ENCODE results near the gene SERPINB6. TPM values are rescaled to one million over a fixed set of nuclear protein-coding genes. Genes with fewer than 3 reads are reported as not detected.

Gene SERPINB6
- total and polyA plus RNA-seq, 9 of the 15 experiments (the other 6 are each of a cell fraction or from before 2014, with no cell fraction given) = 86.6 to 211 (median 143) TPM

GRCh38 chr6:2970753-2971419, 481 bp downstream of the SERPINB6 start (continued):
- TF ChIP-seq, protein P1, sequence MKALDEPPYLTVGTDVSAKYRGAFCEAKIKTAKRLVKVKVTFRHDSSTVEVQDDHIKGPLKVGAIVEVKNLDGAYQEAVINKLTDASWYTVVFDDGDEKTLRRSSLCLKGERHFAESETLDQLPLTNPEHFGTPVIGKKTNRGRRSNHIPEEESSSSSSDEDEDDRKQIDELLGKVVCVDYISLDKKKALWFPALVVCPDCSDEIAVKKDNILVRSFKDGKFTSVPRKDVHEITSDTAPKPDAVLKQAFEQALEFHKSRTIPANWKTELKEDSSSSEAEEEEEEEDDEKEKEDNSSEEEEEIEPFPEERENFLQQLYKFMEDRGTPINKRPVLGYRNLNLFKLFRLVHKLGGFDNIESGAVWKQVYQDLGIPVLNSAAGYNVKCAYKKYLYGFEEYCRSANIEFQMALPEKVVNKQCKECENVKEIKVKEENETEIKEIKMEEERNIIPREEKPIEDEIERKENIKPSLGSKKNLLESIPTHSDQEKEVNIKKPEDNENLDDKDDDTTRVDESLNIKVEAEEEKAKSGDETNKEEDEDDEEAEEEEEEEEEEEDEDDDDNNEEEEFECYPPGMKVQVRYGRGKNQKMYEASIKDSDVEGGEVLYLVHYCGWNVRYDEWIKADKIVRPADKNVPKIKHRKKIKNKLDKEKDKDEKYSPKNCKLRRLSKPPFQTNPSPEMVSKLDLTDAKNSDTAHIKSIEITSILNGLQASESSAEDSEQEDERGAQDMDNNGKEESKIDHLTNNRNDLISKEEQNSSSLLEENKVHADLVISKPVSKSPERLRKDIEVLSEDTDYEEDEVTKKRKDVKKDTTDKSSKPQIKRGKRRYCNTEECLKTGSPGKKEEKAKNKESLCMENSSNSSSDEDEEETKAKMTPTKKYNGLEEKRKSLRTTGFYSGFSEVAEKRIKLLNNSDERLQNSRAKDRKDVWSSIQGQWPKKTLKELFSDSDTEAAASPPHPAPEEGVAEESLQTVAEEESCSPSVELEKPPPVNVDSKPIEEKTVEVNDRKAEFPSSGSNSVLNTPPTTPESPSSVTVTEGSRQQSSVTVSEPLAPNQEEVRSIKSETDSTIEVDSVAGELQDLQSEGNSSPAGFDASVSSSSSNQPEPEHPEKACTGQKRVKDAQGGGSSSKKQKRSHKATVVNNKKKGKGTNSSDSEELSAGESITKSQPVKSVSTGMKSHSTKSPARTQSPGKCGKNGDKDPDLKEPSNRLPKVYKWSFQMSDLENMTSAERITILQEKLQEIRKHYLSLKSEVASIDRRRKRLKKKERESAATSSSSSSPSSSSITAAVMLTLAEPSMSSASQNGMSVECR (CRISPR knock-in tag; IDR thresholded peaks at IDR 0.05) = 0 out of 2 replicates have a peak, but pooled peaks have one; percentile 25
- TF ChIP-seq KAT7 (CRISPR knock-in tag; IDR thresholded peaks at IDR 0.05; ENCODE audit: borderline replicate concordance) (no peak), ZNF764 (CRISPR knock-in tag; IDR thresholded peaks at IDR 0.05; ENCODE audit: low read depth) (no peak), BACH1 (tag; IDR thresholded peaks at IDR 0.05) (no peak), RBM15 (IDR thresholded peaks at IDR 0.05; ENCODE audit: insufficient read depth, low read length) (no peak), ZNF699 (CRISPR knock-in tag; IDR thresholded peaks at IDR 0.05; ENCODE audit: insufficient replicate concordance) (no peak), EZH2 (IDR thresholded peaks at IDR 0.05; ENCODE audit: borderline replicate concordance, low read depth, low read length) (no peak), CBX1 (IDR thresholded peaks at IDR 0.05; ENCODE audit: low read depth) (peak; percentile 36; the same call in 1 of the 2 replicates), SMC3 (conservative IDR thresholded peaks at IDR 0.05; ENCODE audit: insufficient read depth, low read depth, low read length) (no peak), SMARCA4 (IDR thresholded peaks at IDR 0.05) (no peak)
- TF ChIP-seq, protein P2, sequence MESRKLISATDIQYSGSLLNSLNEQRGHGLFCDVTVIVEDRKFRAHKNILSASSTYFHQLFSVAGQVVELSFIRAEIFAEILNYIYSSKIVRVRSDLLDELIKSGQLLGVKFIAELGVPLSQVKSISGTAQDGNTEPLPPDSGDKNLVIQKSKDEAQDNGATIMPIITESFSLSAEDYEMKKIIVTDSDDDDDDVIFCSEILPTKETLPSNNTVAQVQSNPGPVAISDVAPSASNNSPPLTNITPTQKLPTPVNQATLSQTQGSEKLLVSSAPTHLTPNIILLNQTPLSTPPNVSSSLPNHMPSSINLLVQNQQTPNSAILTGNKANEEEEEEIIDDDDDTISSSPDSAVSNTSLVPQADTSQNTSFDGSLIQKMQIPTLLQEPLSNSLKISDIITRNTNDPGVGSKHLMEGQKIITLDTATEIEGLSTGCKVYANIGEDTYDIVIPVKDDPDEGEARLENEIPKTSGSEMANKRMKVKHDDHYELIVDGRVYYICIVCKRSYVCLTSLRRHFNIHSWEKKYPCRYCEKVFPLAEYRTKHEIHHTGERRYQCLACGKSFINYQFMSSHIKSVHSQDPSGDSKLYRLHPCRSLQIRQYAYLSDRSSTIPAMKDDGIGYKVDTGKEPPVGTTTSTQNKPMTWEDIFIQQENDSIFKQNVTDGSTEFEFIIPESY (CRISPR knock-in tag; IDR thresholded peaks at IDR 0.05) = no peak

All from K562 (cell line).